GM12878 (cell line): ENCODE data around the gene PITPNC1. TPM values are rescaled to one million over a fixed set of nuclear protein-coding genes. Genes with fewer than 3 reads are reported as not detected.

Source experiments
- ATAC-seq: fragments of 200-7000 bp; cut with Tn5 transposase; 3 replicates; pipeline ENCODE4 v1.9.1; 2020; ENCODE audit warnings: mild to moderate bottlenecking, moderate library complexity
- BruUV-seq: library from RNA; stranded (reverse); fragments of 400-500 nt; replicated peaks from 2 replicates; lab custom pipeline; 2021; lab: Mats Ljungman, UMichigan
- CTCF ChIA-PET: fragments of 300-600 bp; sonication (Branson Sonifier 250); formaldehyde crosslinking; extraction: SDS; loops from one replicate; lab custom pipeline; 2021; ENCODE audit warnings: inconsistent platforms; lab: Yijun Ruan, JAX
- POLR2A ChIA-PET: fragments of 350-600 bp; formaldehyde crosslinking; extraction: SDS; loops from one replicate; lab custom pipeline; 2021; ENCODE audit warnings: inconsistent platforms; lab: Charles Lee
- RAD21 ChIA-PET: fragments of 300-600 bp; sonication (Branson Sonifier 250); formaldehyde crosslinking; loops from one replicate; lab custom pipeline; 2023; ENCODE audit warnings: antibody characterized with exemption; ENCODE audit not compliant: unreplicated experiment; lab: Charles Lee
- SMC1A ChIA-PET: fragments of 300-600 bp; sonication (Branson Sonifier 250); formaldehyde crosslinking; loops from one replicate; lab custom pipeline; 2023; ENCODE audit not compliant: unreplicated experiment, uncharacterized antibody; lab: Charles Lee
- DNase-seq: peaks from one replicate; pipeline ENCODE4 v3.0.0-alpha.2; 2011; ENCODE audit warnings: low read depth, low spot score
- FAIRE-seq: peaks from 3 replicates; lab custom pipeline; 2011; peaks lifted over from hg19 to GRCh38; lab: Jason Lieb, UNC
- H2AFZ ChIP-seq: 2 replicates; pipeline ENCODE4 v1.6.0; 2011; ENCODE audit warnings: low read depth, low read length, control low read depth; ENCODE audit not compliant: control insufficient read depth
- H3K27ac ChIP-seq: 2 replicates; pipeline ENCODE4 v1.5.1; 2011; ENCODE audit warnings: control low read depth; ENCODE audit not compliant: control insufficient read depth, insufficient read depth
- H3K27me3 ChIP-seq, 2 experiments: replicated peaks in 1 of 2; 2 replicates each; pipeline versions ENCODE4 v1.6.0 to v1.6.1; 2011; ENCODE audit warnings: low read length in 1 of 2; ENCODE audit not compliant: control insufficient read depth in 2 of 2, insufficient read depth in 2 of 2
- H3K36me3 ChIP-seq, 2 experiments: 2 replicates each; pipeline ENCODE4 v1.5.1; 2011; ENCODE audit warnings: low read length in 1 of 2; ENCODE audit not compliant: control insufficient read depth in 2 of 2, insufficient read depth in 2 of 2
- H3K4me1 ChIP-seq: 2 replicates; pipeline ENCODE4 v1.6.1; 2011; ENCODE audit warnings: mild to moderate bottlenecking, low read length, moderate library complexity, mixed read lengths; ENCODE audit not compliant: control insufficient read depth, insufficient read depth
- H3K4me2 ChIP-seq: 2 replicates; pipeline ENCODE4 v1.6.0; 2011; ENCODE audit warnings: control low read depth; ENCODE audit not compliant: control insufficient read depth, insufficient read depth
- H3K4me3 ChIP-seq: fragments of 200-600 bp; sonication (generic); 2 replicates; pipeline ENCODE4 v1.5.1; 2016
- H3K79me2 ChIP-seq: 2 replicates; pipeline ENCODE4 v1.6.0; 2011; ENCODE audit warnings: low read length; ENCODE audit not compliant: control insufficient read depth, insufficient read depth
- H3K9ac ChIP-seq: 2 replicates; pipeline ENCODE4 v1.8.0; 2011; ENCODE audit warnings: low read length, control low read depth, mixed read lengths; ENCODE audit not compliant: control insufficient read depth, insufficient read depth
- H3K9me3 ChIP-seq: replicated peaks from 3 replicates; pipeline ENCODE4 v1.5.1; 2011; ENCODE audit warnings: mild to moderate bottlenecking, low read length; ENCODE audit not compliant: control insufficient read depth, insufficient read depth
- H4K20me1 ChIP-seq: 2 replicates; pipeline ENCODE4 v1.6.0; 2011; ENCODE audit not compliant: control insufficient read depth, insufficient read depth
- E2F8 ChIP-seq: fragments of 450-650 bp; IDR thresholded peaks from 2 replicates; pipeline ENCODE4 v1.6.1; 2018; ENCODE audit warnings: mild to moderate bottlenecking, low read depth, moderate library complexity; ENCODE audit not compliant: partially characterized antibody
- EGR1 ChIP-seq, 2 experiments: IDR thresholded peaks; 1 replicate in 1 of 2; 2 replicates in 1 of 2; pipeline ENCODE4 v1.6.1; 2011 to 2012; ENCODE audit warnings: low read depth in 2 of 2, low read length in 2 of 2, borderline replicate concordance in 1 of 2, mild to moderate bottlenecking in 1 of 2, moderate library complexity in 1 of 2
- EZH2 ChIP-seq: IDR thresholded peaks from 2 replicates; pipeline ENCODE4 v1.6.1; 2012; ENCODE audit warnings: low read depth, mild to moderate bottlenecking, control low read depth, inconsistent platforms, low read length, borderline replicate concordance; ENCODE audit not compliant: control insufficient read depth
- NR2C1 ChIP-seq: fragments of 450-650 bp; IDR thresholded peaks from 2 replicates; pipeline ENCODE4 v1.6.1; 2017; ENCODE audit warnings: antibody characterized with exemption, mild to moderate bottlenecking, moderate library complexity
- SIX5 ChIP-seq: IDR thresholded peaks from 2 replicates; pipeline ENCODE4 v1.6.1; 2011; ENCODE audit warnings: mild to moderate bottlenecking, low read depth, low read length, moderate library complexity; ENCODE audit not compliant: severe bottlenecking
- YY1 ChIP-seq: IDR thresholded peaks from 2 replicates; pipeline ENCODE4 v1.6.1; 2011; ENCODE audit warnings: low read depth, mild to moderate bottlenecking, low read length
- ZBTB40 ChIP-seq: fragments of 450-650 bp; IDR thresholded peaks from 2 replicates; pipeline ENCODE4 v1.6.1; 2016; ENCODE audit warnings: mild to moderate bottlenecking, moderate library complexity, borderline replicate concordance
- WGBS: methylation state at CpG from one replicate; pipeline ENCODE4 v1.1.6; 2016; ENCODE audit warnings: low lambda C conversion rate; ENCODE audit not compliant: insufficient replicate concordance, insufficient coverage; ENCODE audit errors: missing lambda C conversion rate; 5-methylcytosine and 5-hydroxymethylcytosine counted together
- in situ Hi-C: fragments of 300-500 bp; cut with MboI; formaldehyde crosslinking; loops from 9 replicates; pipeline ENCODE4 v1.14.3; 2018; ENCODE audit warnings: mixed read lengths
- intact Hi-C: fragments of 100-400 bp; cut with micrococcal nuclease; formaldehyde crosslinking; loops from one replicate; pipeline ENCODE4 v1.14.2; 2022; ENCODE audit not compliant: unreplicated experiment
- polyA plus RNA-seq, 11 experiments: library from polyadenylated mRNA; depleted of rRNA in 4 of 11; unstranded in 6 of 11; stranded (reverse) in 5 of 11; fragments of >200 nt; fragmentation: Nextera tagmentation in 4 of 11; fragmentation: Illumina TruSeq in 1 of 11; extraction: Ambion mirVana in 4 of 11; extraction: Trizol in 1 of 11; gene quantifications; 1 replicate in 1 of 11; 2 replicates in 10 of 11; pipeline versions ENCODE4 v1.2.1 to v1.2.3, GENCODE V29; 2011 to 2016; ENCODE audit warnings: inconsistent platforms in 2 of 11, missing spikeins in 2 of 11, low read depth in 1 of 11
- total RNA-seq, 4 experiments: library from RNA; depleted of rRNA in 3 of 4; stranded (reverse); fragments of >200 nt in 3 of 4; fragmentation: Illumina TruSeq in 1 of 4; extraction: Trizol in 1 of 4; gene quantifications; 2 replicates each; pipeline versions ENCODE4 v1.2.1 to v1.2.3, GENCODE V29; 2013 to 2021
- TF ChIP-seq, protein P1 (sequence below): IDR thresholded peaks from 2 replicates; pipeline ENCODE4 v1.6.1; 2012; ENCODE audit warnings: low read depth, low read length, improper control_type of control experiment
- TF ChIP-seq, protein P2 (sequence below): IDR thresholded peaks from 2 replicates; pipeline ENCODE4 v1.6.1; 2012; ENCODE audit warnings: improper control_type of control experiment, low read depth, low read length; ENCODE audit not compliant: insufficient replicate concordance

The PITPNC1 gene
- total and polyA plus RNA-seq, 10 of the 15 experiments (the other 5 are each of a cell fraction or from before 2014, with no cell fraction given) = 12.2 to 62.4 (median 47.3) TPM

DNA sequence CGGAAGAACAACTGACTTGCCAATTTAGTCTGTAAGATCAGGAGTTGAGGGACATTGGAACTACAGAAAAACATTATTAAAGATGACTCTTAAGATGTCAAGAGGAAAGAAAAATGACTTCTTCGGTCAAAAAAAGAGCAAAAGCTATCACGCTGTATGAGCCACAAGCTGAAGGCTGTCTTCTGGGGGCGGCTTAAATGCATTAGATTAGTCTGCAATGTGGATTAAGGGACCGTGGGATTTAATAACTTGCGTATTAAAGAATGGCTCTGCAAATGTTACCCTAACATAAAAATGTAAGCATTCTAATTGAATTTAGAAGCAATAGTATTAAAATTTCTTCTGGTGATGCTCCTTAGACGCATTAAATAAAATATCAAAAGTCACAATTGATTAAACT is 108.6 kb downstream of the PITPNC1 start:
- ChIA-PET RAD21 (interaction anchor here (1.2 kb wide), 1 partner anchor 84 kb away, joined by 3 read pairs; no protein-coding TSS in a partner anchor), CTCF (interaction anchor here (0.6 to 2.5 kb wide), 2 partner anchors 10 to 791 kb away, joined by 3 to 13 read pairs; no protein-coding TSS in a partner anchor), POLR2A (no interaction called here), SMC1A (interaction anchor here (0.6 to 1.4 kb wide), 2 partner anchors 49 to 96 kb away, joined by 3 to 4 read pairs; no protein-coding TSS in a partner anchor)
- ATAC-seq (no peak), FAIRE-seq (no peak), DNase-seq (no peak)
- H4K20me1 ChIP-seq = no peaks in the 10 kb centered on the region
- peaks cover 10% of the 10 kb centered on the region for H3K4me1 ChIP-seq
- no peaks in the 10 kb centered on the region for H3K27me3 ChIP-seq
- H3K9ac ChIP-seq = no peak overlapping the region
- H3K4me3 ChIP-seq = no peak overlapping the region
- WGBS = 89% methylated on average over 7 of the region's 7 CpGs
- H3K9me3 ChIP-seq = no peaks in the 10 kb centered on the region; the same call in 2 of the 3 replicates
- peaks cover 20% of the 10 kb centered on the region for H3K79me2 ChIP-seq
- BruUV-seq = no TSS peak
- H3K36me3 ChIP-seq = peaks cover 0 to 4% of the 10 kb centered on the region in 2 experiments; a peak in 2 of 4 replicates
- in situ Hi-C loops = no loop called here
- no peak overlapping the region for H3K4me2 ChIP-seq
- no peak overlapping the region for H3K27ac ChIP-seq
- H2AFZ ChIP-seq = no peak overlapping the region
- intact Hi-C loops = no loop called here
- TF ChIP-seq, protein P1, sequence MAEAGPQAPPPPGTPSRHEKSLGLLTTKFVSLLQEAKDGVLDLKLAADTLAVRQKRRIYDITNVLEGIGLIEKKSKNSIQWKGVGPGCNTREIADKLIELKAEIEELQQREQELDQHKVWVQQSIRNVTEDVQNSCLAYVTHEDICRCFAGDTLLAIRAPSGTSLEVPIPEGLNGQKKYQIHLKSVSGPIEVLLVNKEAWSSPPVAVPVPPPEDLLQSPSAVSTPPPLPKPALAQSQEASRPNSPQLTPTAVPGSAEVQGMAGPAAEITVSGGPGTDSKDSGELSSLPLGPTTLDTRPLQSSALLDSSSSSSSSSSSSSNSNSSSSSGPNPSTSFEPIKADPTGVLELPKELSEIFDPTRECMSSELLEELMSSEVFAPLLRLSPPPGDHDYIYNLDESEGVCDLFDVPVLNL = no peak
- no peak for TF ChIP-seq ZBTB40
- TF ChIP-seq SIX5 = no peak
- TF ChIP-seq NR2C1 = no peak
- no peak for TF ChIP-seq EGR1 (IDR thresholded peaks at IDR 0.05; ENCODE audit: borderline replicate concordance in 1 of 2, low read depth in 2 of 2, low read length in 2 of 2)
- no peak for TF ChIP-seq YY1
- TF ChIP-seq, protein P2, sequence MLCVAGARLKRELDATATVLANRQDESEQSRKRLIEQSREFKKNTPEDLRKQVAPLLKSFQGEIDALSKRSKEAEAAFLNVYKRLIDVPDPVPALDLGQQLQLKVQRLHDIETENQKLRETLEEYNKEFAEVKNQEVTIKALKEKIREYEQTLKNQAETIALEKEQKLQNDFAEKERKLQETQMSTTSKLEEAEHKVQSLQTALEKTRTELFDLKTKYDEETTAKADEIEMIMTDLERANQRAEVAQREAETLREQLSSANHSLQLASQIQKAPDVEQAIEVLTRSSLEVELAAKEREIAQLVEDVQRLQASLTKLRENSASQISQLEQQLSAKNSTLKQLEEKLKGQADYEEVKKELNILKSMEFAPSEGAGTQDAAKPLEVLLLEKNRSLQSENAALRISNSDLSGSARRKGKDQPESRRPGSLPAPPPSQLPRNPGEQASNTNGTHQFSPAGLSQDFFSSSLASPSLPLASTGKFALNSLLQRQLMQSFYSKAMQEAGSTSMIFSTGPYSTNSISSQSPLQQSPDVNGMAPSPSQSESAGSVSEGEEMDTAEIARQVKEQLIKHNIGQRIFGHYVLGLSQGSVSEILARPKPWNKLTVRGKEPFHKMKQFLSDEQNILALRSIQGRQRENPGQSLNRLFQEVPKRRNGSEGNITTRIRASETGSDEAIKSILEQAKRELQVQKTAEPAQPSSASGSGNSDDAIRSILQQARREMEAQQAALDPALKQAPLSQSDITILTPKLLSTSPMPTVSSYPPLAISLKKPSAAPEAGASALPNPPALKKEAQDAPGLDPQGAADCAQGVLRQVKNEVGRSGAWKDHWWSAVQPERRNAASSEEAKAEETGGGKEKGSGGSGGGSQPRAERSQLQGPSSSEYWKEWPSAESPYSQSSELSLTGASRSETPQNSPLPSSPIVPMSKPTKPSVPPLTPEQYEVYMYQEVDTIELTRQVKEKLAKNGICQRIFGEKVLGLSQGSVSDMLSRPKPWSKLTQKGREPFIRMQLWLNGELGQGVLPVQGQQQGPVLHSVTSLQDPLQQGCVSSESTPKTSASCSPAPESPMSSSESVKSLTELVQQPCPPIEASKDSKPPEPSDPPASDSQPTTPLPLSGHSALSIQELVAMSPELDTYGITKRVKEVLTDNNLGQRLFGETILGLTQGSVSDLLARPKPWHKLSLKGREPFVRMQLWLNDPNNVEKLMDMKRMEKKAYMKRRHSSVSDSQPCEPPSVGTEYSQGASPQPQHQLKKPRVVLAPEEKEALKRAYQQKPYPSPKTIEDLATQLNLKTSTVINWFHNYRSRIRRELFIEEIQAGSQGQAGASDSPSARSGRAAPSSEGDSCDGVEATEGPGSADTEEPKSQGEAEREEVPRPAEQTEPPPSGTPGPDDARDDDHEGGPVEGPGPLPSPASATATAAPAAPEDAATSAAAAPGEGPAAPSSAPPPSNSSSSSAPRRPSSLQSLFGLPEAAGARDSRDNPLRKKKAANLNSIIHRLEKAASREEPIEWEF = no peak
- no peak for TF ChIP-seq EZH2
- TF ChIP-seq E2F8 = no peak
